ENCODE measurements around the gene TRIM45.

GRCh38 chr1:117130526-117130925 is 9.0 kb upstream of the TRIM45 start:
- TF ChIP-seq, protein P1, sequence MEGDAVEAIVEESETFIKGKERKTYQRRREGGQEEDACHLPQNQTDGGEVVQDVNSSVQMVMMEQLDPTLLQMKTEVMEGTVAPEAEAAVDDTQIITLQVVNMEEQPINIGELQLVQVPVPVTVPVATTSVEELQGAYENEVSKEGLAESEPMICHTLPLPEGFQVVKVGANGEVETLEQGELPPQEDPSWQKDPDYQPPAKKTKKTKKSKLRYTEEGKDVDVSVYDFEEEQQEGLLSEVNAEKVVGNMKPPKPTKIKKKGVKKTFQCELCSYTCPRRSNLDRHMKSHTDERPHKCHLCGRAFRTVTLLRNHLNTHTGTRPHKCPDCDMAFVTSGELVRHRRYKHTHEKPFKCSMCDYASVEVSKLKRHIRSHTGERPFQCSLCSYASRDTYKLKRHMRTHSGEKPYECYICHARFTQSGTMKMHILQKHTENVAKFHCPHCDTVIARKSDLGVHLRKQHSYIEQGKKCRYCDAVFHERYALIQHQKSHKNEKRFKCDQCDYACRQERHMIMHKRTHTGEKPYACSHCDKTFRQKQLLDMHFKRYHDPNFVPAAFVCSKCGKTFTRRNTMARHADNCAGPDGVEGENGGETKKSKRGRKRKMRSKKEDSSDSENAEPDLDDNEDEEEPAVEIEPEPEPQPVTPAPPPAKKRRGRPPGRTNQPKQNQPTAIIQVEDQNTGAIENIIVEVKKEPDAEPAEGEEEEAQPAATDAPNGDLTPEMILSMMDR (conservative IDR thresholded peaks at IDR 0.05 in 1 of 2, IDR thresholded peaks at IDR 0.05 in 1 of 2; ENCODE audit: low read depth in 1 of 2, low read length in 2 of 2), result no peak
- TF ChIP-seq EZH2 (IDR thresholded peaks at IDR 0.05; ENCODE audit: low read length, missing control alignments), result no peak
